Activated T-helper 1 cell treated with Interleukin-2 at 50 U/mL for 16 hours (primary cell): Measurements from ENCODE around the gene MEPE.

ENCODE experiments used
- DNase-seq: peaks from one replicate; pipeline ENCODE4 v3.0.0-alpha.2; 2020; ENCODE audit warnings: low read depth

The MEPE gene, protein sequence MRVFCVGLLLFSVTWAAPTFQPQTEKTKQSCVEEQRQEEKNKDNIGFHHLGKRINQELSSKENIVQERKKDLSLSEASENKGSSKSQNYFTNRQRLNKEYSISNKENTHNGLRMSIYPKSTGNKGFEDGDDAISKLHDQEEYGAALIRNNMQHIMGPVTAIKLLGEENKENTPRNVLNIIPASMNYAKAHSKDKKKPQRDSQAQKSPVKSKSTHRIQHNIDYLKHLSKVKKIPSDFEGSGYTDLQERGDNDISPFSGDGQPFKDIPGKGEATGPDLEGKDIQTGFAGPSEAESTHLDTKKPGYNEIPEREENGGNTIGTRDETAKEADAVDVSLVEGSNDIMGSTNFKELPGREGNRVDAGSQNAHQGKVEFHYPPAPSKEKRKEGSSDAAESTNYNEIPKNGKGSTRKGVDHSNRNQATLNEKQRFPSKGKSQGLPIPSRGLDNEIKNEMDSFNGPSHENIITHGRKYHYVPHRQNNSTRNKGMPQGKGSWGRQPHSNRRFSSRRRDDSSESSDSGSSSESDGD

DNA sequence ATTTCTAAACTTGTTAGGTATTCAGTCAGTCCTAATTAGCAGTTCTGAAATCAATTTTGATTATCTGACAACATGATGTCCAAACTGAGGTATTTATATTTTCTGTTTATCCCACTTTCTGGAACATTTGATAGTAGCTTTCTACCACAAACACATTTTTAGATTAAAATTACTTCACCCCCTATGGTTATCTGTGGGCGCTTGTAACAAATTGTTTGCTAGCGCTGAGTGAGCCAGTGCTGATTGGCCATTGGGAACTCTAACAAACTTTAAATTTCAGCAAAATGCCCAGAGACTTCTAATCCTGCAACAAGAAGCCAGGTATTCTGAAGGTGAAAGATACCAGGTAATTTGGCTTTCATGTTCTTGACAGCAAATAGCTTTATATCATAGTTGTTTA lies at the start of gene MEPE:
TSS of gene MEPE (plus strand) at position 301 of the 400 bp plus-strand sequence. CDS start 1,746 bp downstream, outside the sequence.
- DNase-seq: no peak

DNA sequence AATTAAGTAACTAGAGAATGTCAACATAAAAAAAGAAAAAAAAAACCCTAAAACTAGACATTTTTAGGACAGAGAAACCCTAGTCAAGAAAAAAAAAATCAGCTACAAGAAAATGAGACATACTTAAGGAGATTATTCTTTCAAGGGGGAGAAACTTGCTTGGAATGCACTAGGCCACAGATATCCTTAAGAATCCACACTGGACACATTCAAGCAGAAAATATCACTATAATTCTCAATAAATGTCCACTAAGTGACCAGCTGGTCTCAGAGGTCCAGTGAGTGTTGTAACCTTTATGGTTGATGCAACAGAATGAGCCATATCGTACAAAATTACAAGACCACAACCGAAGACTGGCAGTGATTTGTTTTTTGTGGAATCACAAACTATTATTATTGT lies 49.0 kb upstream of the MEPE start:
- DNase-seq: no peak

DNA sequence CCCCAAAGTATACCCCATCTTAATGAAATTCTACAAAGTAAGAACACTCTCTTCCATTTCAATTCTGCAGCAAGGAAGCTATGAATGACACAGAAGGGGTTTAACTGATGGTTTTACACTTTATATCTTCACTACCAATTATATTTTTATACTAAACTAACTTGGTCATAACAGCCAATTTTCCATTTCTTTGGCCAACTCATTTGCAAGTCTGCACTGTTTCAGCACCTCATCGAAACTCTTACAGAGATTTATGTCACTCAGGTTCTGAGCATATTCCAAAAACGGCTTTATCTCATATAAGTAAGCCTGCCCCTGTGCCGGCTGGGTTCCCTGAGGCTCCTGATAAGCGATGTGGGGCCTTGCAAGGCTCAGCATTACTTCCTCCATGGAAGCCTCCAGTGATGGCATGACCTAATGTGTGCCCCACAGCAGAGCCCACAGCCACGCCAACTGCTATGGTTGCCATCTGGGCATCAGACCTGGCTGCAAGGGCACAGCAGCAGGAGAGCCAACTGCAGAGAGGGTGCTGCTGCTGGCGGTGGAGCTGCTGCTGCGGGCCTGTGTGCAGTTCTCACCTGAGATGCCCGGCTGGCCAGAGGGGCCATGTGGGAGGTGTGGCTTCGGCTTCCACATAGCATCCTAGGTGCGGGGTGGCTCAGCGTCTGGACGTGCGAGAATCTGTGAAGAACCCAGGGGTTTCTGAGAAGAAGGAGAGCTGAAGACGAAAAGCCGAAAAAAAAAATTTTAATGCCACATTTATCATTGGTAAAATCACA lies 46.8 kb upstream of the MEPE start:
- DNase-seq: no peak

DNA sequence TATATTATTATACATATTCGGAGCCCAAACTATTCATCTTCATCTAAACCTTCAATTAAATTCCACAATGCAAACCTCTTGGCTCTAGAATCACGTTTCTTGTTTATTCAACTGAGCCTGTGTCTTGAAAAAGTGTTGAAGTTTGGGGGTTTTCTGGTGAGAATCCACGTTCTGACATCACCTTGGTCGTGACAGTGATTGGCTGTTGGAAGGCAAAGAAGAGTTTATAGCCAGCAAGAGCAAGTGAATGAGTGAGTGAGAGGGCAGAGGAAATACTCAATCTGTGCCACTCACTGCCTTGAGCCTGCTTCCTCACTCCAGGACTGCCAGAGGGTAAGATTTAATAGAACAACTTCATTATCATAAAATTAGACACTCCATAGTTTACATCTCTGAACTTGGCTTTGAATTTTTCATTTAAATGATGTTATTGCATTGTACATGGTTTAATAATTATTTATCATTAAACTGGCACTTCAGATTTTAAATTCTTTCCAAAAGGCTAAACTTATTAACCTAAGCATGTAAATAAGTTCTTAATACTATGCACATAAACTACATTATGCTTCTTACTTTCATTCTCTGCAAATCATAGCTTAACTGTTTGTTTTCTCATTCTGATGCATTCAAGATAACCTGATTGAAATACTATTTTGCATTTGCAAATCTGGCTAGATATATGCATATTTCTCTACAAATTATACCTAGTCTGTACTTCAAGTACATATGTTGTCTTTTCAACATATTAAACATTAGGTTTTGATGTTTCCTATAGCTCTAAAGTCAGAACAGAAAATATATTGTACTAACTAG lies 33.3 kb upstream of the MEPE start, which contains the start of gene IBSP:
TSS of gene IBSP (plus strand) at position 254 of the 813 bp plus-strand sequence. CDS start 2,808 bp downstream, outside the sequence.
- no peak for DNase-seq

DNA sequence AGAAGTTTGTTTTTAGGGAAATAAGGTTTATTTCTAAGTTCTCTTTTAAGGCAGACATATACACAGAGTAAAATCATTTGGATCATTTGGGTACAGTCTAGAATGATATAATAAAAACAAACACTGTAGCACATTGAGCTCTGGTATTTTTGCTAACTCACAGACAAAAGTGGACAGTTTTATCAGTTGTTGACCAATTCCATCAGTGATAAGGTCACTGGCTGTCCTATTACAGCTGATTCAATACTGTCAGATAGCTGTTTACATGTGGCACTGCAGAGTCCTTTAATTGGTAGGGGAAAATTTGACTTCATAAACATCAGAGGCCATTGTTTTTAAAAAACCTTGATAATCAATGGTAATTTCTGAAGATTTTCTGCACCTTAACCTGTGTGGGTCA lies 29.9 kb upstream of the MEPE start:
- DNase-seq: no peak

DNA sequence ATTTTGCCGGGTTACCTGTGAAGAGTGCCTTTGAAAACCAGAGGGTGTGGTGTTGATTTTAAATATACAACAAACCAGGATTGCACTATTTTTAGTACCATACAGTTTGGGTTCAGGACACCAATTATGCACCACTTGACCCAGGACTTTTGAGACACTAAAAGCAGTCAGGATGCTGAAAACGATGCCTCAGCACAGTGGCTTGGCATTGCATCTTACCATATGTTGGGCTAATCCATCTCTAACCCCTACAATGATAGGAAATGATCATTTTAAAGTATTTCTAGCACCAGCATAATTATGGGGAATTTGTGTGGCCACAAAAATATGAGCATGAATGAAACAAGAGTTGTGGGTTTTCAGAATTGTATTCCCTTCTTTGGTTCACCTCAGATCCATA lies 29.3 kb upstream of the MEPE start:
- DNase-seq: no peak

DNA sequence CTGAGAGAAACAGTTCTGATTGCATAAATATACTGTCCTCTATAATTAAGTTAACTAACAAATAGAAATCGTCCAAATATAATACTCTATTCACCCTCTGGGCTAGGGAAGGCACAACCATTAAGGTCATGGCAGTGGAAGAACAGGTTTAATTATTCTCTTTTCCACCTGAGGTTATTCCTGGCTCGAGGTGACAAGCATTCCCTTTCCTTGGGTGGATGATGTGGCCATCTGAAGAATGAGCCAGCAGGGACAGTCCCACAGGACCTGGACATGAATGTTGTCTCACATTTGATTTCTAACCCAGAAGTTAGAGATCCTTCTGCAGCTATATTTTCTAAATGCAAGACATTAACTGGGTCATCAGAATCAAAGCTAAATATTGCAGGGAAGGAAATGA lies 27.9 kb upstream of the MEPE start:
- DNase-seq: no peak

DNA sequence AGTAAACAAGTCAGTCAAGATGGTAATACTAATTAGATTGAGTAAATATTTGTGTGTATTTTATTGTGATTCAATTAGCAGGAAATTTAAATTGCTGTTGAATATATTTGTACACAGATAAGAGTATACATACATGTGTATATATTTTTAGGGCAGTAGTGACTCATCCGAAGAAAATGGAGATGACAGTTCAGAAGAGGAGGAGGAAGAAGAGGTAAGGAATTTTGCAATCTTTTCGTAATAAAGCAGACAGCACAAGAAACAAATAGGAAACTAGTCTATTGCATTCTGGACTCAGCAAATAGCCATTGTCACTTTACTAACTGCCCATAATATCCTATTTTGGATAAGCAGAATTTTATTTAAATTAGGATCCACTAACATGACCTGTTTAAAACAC lies 26.8 kb upstream of the MEPE start:
- DNase-seq: no peak

DNA sequence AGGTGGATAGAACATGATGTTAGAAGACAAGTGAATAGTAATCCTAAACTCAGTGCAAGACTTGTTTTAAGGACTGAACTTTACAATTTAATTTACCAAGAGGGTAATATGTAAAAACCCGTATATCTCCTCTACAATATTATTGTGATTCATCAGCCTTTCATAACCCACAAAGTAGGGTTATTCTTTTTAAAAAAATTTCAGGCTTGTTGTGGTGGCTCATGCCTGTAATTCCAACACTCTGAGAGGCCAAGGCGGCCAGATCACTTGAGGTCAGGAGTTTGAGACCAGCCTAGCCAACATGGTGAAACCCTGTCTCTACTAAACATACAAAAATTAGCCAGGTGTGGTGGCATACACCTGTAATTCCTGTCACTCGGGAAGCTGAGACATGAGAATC lies 26.2 kb upstream of the MEPE start:
- no peak for DNase-seq

DNA sequence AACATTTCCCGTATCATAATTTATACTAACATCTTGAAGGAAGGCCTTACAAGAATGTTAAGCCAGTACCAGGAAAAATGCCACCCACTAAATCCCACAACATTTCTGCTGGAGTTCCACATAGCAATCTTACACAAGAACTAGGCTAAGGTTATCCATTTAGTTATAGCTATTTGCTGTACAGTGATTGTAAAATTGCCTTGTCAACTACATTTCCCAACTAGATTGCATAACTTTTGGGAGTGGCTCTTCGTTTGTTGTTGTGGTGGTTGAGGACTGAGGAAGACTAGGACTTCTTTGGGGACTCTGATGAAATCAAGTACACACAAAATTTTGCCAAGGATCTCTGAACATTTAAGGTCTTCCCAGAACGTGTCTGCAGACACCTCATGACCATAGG lies 25.4 kb upstream of the MEPE start:
- no peak for DNase-seq

DNA sequence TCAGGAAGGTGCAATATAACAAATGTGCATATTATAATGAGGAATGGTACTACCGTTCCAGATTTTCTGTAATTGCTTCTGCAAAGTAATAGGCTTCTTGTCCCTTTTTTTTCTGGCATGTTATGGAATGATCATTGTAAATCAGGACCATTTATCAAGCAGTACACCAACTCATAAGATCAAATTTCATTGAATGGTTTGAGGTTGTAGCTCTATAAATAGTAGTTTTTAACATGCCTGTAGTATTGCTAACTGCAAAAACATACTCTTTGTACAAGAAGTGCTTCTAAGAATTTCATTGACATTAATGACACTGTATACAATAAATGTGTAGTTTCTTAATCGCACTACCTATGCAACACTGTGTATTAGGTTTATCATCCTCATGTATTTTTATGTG lies 20.8 kb upstream of the MEPE start:
- no peak for DNase-seq

DNA sequence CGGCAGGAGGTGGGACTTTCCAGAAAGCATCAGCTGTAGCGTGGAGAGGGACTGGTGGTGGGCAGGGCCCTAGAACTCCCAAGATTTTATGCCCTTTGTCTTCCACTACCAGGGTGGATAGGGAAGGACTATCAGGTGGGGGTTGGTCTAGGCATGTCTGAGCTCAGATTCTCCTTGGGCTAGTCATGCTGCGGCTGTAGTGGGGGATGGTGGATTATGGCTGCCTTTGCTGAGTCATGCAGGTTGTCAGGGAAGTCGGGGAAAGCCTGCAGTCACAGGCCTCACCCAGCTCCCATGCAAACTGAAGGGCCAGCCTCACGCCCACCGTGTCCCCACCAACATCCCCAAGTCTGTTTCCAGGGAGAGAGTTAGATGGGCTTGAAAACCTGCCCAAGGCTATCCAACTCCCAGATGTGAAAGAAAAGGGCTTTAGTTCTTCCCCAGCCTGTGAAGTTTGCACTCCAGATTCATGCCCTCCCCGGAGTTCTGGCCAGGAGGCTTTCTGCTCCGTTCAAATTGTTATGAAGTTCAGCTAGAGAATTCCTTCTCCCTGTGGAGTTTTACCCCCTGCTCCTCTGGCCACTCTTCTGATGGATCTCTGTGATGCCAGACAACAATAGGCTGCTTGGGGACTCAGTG lies 13.4 kb upstream of the MEPE start:
- no peak for DNase-seq

DNA sequence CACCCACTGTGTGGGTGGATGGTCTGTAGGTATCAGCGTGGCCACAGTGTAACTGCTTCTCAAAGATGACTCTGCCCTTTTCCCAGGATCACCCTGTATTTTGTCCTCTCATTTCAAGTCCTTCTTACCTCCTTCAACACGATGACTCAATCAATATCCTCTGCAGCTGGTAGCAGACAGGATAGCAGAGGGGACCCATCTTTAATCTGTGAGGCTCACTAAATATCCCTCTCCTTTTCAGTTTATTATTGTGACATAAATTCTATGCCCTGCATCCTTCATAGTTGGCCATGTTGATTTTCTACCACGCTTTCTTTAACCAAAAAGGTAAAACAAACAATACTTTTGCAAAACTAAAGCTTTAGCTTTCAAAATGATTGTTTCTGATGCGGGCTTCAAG lies 9.6 kb upstream of the MEPE start:
- DNase-seq: no peak

DNA sequence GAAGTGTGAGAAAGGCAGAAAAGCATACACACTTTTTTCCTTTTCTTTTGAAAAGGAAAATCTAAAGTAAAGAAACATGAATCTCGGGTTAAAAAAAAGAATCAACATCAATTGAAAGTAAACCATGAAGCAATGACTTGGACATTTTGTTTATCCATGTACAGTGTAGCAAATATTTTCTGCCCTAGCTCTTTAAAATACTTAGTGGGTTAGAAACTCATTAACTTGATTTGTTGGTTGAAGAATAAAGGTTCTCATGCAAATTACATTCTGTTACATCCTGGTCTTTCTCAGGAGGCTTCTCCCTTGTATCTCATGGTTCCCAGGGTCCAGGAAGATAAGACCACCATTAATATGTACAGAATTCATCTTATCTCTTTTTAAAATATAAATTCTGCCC lies 9.0 kb upstream of the MEPE start:
- no peak for DNase-seq

DNA sequence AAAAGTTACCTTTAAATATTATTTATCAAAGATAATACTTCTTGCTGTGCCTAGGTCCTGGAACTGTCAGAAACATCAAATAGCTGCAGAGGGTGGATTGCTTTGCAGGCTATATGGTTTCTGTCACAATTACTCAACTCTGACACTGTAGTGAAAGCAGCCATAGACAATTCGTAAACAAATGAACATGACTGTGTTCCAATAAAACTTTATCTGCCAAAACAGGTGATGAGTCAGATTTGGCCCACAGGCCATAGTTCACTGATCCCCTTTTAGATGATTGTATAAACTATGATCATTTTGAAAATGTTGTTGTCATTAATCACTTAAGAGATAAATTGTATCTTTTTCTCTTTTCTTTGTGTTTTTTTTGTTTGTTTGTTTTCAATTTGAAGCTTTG lies 8.4 kb upstream of the MEPE start:
- DNase-seq: no peak

DNA sequence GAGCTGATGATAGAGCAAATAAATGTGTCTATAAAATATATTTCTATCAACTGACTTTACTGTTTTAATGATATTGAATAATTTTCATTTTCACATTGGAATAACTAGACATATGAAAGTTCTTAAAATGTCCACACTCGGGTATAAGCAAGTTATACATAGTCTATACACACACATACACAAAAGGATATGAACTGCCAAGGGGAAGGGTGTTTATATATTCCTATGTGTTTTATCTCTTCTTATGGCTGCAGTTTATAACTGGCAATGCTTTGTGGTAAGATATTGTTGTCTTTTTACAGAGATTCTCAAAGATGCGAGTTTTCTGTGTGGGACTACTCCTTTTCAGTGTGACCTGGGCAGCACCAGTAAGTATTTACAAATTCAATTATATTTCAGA lies 1.6 kb downstream of the MEPE start:
- DNase-seq: no peak

DNA sequence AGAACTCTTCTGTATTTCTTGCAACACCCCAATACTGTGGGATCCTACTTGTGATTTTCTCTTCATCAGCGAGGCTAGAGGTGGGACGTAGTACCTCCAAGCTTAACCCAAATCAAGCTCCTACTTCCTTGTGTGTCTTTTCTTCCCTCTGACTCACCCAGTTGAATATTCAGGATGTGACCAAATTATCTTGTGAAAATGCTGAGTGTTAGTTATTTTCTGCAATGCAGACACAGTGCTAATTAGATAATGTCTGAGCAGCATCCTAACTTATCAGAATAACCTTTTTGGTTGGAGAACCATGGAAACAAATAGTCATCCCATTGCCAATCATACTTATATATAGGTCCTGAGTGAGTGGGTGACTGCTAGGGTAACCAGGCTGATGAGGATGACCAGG lies 2.4 kb downstream of the MEPE start:
- DNase-seq: no peak

DNA sequence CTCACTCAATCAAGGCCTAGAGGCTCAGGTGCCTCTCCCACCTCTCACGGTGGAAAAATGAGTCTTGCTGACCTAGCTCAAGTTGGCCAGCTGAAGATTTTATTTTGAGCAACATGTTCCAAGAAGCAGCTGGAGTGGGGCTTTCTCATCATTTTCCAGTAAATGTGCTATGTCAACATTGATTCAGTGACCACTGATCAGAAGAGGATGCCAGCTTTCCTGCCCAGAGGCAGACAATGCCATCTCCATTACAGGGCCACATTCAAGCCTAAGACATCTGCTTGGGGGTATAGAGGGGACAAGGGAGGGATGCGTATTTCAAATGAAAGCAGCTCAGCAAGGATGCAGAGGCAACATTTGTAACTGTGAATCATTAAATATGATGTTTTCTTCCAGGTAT lies 3.0 kb downstream of the MEPE start:
- no peak for DNase-seq

DNA sequence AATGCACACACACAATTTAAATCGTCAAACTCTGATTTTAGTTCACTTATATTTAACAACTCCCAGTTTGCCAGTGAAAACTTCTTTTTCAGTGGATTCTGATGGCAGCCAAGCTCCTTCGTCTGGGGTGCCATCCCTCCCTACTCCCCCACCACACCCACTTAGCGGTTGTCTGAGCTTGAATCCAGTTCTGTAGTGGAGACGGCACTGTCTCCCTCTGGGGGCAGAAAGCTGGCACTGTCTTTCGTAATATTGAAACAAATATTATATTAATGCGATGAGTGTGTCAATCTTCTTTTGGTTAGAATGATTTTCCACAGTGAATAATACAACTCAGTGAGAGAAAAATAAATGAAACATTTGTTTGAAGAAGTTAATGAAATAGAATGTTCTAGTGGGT lies 5.4 kb downstream of the MEPE start:
- DNase-seq: no peak

DNA sequence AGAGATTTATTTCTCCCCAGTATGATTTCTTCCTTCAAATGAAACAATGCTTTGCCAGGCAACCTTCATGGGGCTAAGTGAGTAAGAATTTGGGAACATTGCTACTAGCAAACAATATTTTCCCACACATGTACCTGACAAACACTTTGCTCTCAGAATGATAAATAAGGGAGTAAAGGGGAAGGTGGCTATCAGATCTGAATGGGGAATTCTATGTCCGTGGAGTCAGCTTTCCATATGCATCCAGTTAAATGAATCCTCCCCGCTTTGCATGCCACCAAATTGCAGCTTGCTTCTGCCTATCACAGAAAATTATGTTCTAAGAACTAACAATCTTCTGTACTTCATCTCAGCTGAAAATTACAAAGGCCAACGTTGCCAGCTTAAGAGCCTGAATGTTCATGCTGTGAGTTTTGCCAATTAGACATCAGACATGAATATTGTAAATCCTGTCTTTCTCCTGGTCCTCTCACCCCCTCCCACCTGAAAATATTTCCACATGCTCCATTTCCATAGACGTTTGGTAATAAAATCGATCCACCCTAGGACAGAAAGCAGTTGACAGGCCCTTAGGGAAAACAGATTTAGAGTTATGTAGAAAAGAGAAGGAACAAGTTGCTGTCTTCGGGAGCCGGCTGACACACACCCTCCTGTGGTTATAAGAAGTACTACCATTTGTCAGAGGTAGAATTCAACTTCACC lies 6.3 kb downstream of the MEPE start:
- no peak for DNase-seq

DNA sequence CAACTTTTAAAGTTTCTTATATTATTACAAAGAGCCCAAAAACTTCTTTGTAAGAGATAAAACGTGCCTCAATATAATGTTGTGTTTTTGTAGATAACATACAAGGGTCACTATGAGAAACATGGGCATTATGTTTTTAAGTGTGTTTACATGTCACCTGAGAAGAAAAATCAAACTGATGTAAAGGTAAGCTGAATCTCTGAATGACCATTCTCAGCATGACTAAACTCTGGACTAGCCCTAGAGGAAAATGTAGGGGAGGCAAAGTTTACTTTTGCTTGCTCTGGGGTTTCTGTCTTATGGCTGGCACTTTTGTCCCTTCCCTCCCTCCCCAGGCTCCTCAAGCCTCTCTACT lies 6.8 kb downstream of the MEPE start:
- no peak for DNase-seq
